GM23338 (cell line): ENCODE measurements around the gene PRKCD.

ENCODE experiments used
- CTCF ChIP-seq, 2 experiments: fragments of 200-600 bp in 1 of 2; sonication (generic) in 1 of 2; conservative IDR thresholded peaks; 2 replicates each; pipeline versions ENCODE4 v1.5.1 to v1.6.1; 2016 to 2017; ENCODE audit warnings: antibody characterized with exemption in 2 of 2, low read depth in 2 of 2, mild to moderate bottlenecking in 2 of 2, moderate library complexity in 1 of 2
- REST ChIP-seq: IDR thresholded peaks from one replicate; pipeline ENCODE4 v1.6.1; 2018; ENCODE audit warnings: antibody characterized with exemption; ENCODE audit not compliant: unreplicated experiment
- STAT1 ChIP-seq: IDR thresholded peaks from one replicate; pipeline ENCODE4 v1.6.1; 2016; ENCODE audit warnings: antibody characterized with exemption; ENCODE audit not compliant: unreplicated experiment

GRCh38 chr3:53170325-53171063 lies 9.5 kb downstream of the PRKCD start:
- TF ChIP-seq CTCF (conservative IDR thresholded peaks at IDR 0.05; ENCODE audit: low read depth in 2 of 2) = no peak
- TF ChIP-seq REST = no peak
- TF ChIP-seq STAT1 = no peak
